A673 (cell line): ENCODE measurements around the gene MAPKAPK3.

ENCODE experiments used
- EZH2 ChIP-seq: fragments of 200-600 bp; sonication (generic); IDR thresholded peaks from 2 replicates; pipeline ENCODE4 v1.6.1; 2017; ENCODE audit warnings: borderline replicate concordance, low read depth, mild to moderate bottlenecking, mixed read lengths, antibody characterized with exemption, low read length; ENCODE audit not compliant: poor library complexity, severe bottlenecking
- TF ChIP-seq, protein P1 (sequence below): fragments of 300-800, 200-600 bp; sonication (generic); conservative IDR thresholded peaks from 2 replicates; pipeline ENCODE4 v1.5.1; 2017; ENCODE audit warnings: low read depth, mild to moderate bottlenecking, antibody characterized with exemption, low read length, moderate library complexity, mixed read lengths

DNA sequence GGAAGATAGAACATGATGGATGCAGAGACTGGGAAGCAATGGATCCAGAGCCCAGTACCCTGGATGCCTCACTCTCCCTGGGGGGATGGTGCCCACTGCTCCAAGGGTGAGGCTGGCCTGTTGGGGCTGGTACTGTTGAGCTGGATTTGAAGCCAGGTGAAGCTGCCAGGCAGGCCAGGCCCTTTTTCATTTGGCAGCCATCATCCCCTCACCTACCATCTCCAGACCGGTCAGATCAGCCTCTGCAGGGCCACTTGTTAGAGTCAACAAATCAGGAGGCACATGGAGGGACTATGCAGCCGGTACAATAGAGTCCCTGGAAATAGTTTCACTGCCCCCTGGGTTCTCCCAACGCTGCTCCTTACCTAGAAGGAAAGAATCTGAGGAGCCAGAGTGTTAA, 5.9 kb downstream of the MAPKAPK3 start:
- TF ChIP-seq, protein P1, sequence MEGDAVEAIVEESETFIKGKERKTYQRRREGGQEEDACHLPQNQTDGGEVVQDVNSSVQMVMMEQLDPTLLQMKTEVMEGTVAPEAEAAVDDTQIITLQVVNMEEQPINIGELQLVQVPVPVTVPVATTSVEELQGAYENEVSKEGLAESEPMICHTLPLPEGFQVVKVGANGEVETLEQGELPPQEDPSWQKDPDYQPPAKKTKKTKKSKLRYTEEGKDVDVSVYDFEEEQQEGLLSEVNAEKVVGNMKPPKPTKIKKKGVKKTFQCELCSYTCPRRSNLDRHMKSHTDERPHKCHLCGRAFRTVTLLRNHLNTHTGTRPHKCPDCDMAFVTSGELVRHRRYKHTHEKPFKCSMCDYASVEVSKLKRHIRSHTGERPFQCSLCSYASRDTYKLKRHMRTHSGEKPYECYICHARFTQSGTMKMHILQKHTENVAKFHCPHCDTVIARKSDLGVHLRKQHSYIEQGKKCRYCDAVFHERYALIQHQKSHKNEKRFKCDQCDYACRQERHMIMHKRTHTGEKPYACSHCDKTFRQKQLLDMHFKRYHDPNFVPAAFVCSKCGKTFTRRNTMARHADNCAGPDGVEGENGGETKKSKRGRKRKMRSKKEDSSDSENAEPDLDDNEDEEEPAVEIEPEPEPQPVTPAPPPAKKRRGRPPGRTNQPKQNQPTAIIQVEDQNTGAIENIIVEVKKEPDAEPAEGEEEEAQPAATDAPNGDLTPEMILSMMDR = no peak
- no peak for TF ChIP-seq EZH2
